K562 (cell line): ENCODE results near the gene MLH1. TPM values are rescaled to one million over a fixed set of nuclear protein-coding genes. Genes with fewer than 3 reads are reported as not detected.
A peak's percentile ranks its signal among the peaks of the same experiment; 100 is the strongest.

ENCODE experiments used
- ATF3 ChIP-seq, 2 experiments: fragments of 450-650 bp in 1 of 2; sonication (generic) in 1 of 2; formaldehyde crosslinking in 1 of 2; IDR thresholded peaks in 1 of 2; conservative IDR thresholded peaks in 1 of 2; 2 replicates each; pipeline versions ENCODE4 v1.6.1 to v1.8.1; 2016 to 2023; ENCODE audit warnings: mild to moderate bottlenecking in 2 of 2, moderate library complexity in 2 of 2, inconsistent platforms in 1 of 2, missing genetic modification reagents in 1 of 2
- BRF1 ChIP-seq: IDR thresholded peaks from 3 replicates; pipeline ENCODE4 v1.6.1; 2011; ENCODE audit warnings: borderline replicate concordance, mild to moderate bottlenecking; ENCODE audit not compliant: insufficient read length; ENCODE audit errors: extremely low read depth
- DNMT1 ChIP-seq: fragments of 450-650 bp; IDR thresholded peaks from 2 replicates; pipeline ENCODE4 v1.6.1; 2016; ENCODE audit warnings: antibody characterized with exemption, mild to moderate bottlenecking
- EP300 ChIP-seq: IDR thresholded peaks from 2 replicates; pipeline ENCODE4 v1.6.1; 2012; ENCODE audit warnings: low read length, improper control_type of control experiment
- HMBOX1 ChIP-seq: sonication (generic); IDR thresholded peaks from 2 replicates; pipeline ENCODE4 v1.6.1; 2016
- MNT ChIP-seq, 2 experiments: fragments of 450-650 bp; conservative IDR thresholded peaks; 2 replicates each; pipeline ENCODE4 v1.6.1; 2017; ENCODE audit warnings: mild to moderate bottlenecking in 2 of 2, moderate library complexity in 2 of 2
- NR1H2 ChIP-seq: sonication (generic); formaldehyde crosslinking; IDR thresholded peaks from 2 replicates; pipeline ENCODE4 v1.4.0; 2020; ENCODE audit warnings: mild to moderate bottlenecking, missing genetic modification reagents
- PHB ChIP-seq: fragments of 250-450 bp; sonication (Bioruptor Pico); IDR thresholded peaks from 2 replicates; pipeline ENCODE4 v1.5.0; 2021
- POLR2AphosphoS2 ChIP-seq: IDR thresholded peaks from 2 replicates; pipeline ENCODE4 v1.6.1; 2012; ENCODE audit warnings: low read length, improper control_type of control experiment
- RBBP5 ChIP-seq: fragments of 200-600 bp; sonication (generic); IDR thresholded peaks from 2 replicates; pipeline ENCODE4 v1.6.1; 2012; ENCODE audit warnings: borderline replicate concordance, mild to moderate bottlenecking, low read length, control low read depth, inconsistent platforms; ENCODE audit not compliant: insufficient read depth, poor library complexity, severe bottlenecking
- RBM34 ChIP-seq: fragments of 200-400 bp; formaldehyde crosslinking; IDR thresholded peaks from 2 replicates; pipeline ENCODE4 v1.6.1; 2018; ENCODE audit warnings: low read length, borderline replicate concordance; ENCODE audit not compliant: insufficient read depth
- SP2 ChIP-seq: IDR thresholded peaks from 2 replicates; pipeline ENCODE4 v1.6.1; 2011; ENCODE audit warnings: mild to moderate bottlenecking, low read depth, low read length, moderate library complexity; ENCODE audit not compliant: poor library complexity, severe bottlenecking; ENCODE audit errors: extremely low read depth
- SRF ChIP-seq, 2 experiments: fragments of 250-450, 450-650 bp in 1 of 2; sonication (Bioruptor Pico) in 1 of 2; sonication (generic) in 1 of 2; formaldehyde crosslinking; IDR thresholded peaks; 2 replicates each; pipeline versions ENCODE4 v1.5.0 to v1.5.1; 2020 to 2022; ENCODE audit warnings: mild to moderate bottlenecking in 1 of 2, missing genetic modification reagents in 1 of 2
- SRSF1 ChIP-seq: fragments of 200-400 bp; formaldehyde crosslinking; IDR thresholded peaks from 2 replicates; pipeline ENCODE4 v1.6.1; 2017; ENCODE audit warnings: mild to moderate bottlenecking, low read depth, low read length, moderate library complexity
- THRAP3 ChIP-seq: fragments of 450-650 bp; IDR thresholded peaks from 2 replicates; pipeline ENCODE4 v1.6.1; 2016; ENCODE audit warnings: mild to moderate bottlenecking, inconsistent platforms, borderline replicate concordance
- USF1 ChIP-seq: sonication (generic); formaldehyde crosslinking; IDR thresholded peaks from 2 replicates; pipeline ENCODE4 v1.9.0; 2022; ENCODE audit warnings: mild to moderate bottlenecking, missing genetic modification reagents
- ZNF12 ChIP-seq: sonication (generic); formaldehyde crosslinking; IDR thresholded peaks from 2 replicates; pipeline ENCODE4 v1.4.0; 2020; ENCODE audit warnings: mild to moderate bottlenecking, missing genetic modification reagents
- ZNF24 ChIP-seq: fragments of 450-650 bp; IDR thresholded peaks from 2 replicates; pipeline ENCODE4 v1.6.1; 2016
- ZNF263 ChIP-seq: sonication (generic); formaldehyde crosslinking; IDR thresholded peaks from 2 replicates; pipeline ENCODE4 v1.8.0; 2022; ENCODE audit warnings: mild to moderate bottlenecking, missing genetic modification reagents, borderline replicate concordance
- ZNF639 ChIP-seq, 2 experiments: fragments of 200-800 bp in 1 of 2; sonication (Bioruptor generic) in 1 of 2; sonication (generic) in 1 of 2; formaldehyde crosslinking in 1 of 2; IDR thresholded peaks in 1 of 2; conservative IDR thresholded peaks in 1 of 2; 2 replicates each; pipeline versions ENCODE4 v1.5.0 to v1.6.1; 2016 to 2020; ENCODE audit warnings: missing compliant biosample characterization in 1 of 2, missing genetic modification characterization in 1 of 2, missing genetic modification reagents in 1 of 2
- polyA plus RNA-seq, 8 experiments: library from polyadenylated mRNA; depleted of rRNA in 4 of 8; stranded (reverse) in 5 of 8; unstranded in 3 of 8; fragments of >200 nt; fragmentation: Nextera tagmentation in 2 of 8; fragmentation: Illumina TruSeq in 1 of 8; extraction: Ambion mirVana in 2 of 8; extraction: Trizol in 1 of 8; gene quantifications; 2 replicates each; pipeline versions ENCODE4 v1.2.1 to v1.2.3, GENCODE V29; 2011 to 2014; ENCODE audit warnings: inconsistent platforms in 1 of 8, missing spikeins in 1 of 8
- total RNA-seq, 7 experiments: library from RNA; depleted of rRNA in 6 of 7; stranded (reverse); fragments of >200 nt in 6 of 7; fragmentation: Illumina TruSeq in 2 of 7; extraction: Trizol in 2 of 7; gene quantifications; 2 replicates each; pipeline versions ENCODE4 v1.2.1 to v1.2.3, GENCODE V29; 2011 to 2021; ENCODE audit warnings: low replicate concordance in 1 of 7

MLH1 gene
- total and polyA plus RNA-seq, 9 of the 15 experiments (the other 6 are each of a cell fraction or from before 2014, with no cell fraction given) = 76.4 to 155 (median 117) TPM

- TF ChIP-seq HMBOX1 (peak; percentile 96), ATF3 (IDR thresholded peaks at IDR 0.05) (peak; percentile 90), ATF3 (CRISPR knock-in tag; conservative IDR thresholded peaks at IDR 0.05) (peak; percentile 93), NR1H2 (CRISPR knock-in tag) (no peak), DNMT1 (no peak), USF1 (CRISPR knock-in tag) (no peak), EP300 (peak; percentile 84), BRF1 (no peak), THRAP3 (no peak), SRF (CRISPR knock-in tag; IDR thresholded peaks at IDR 0.05) (no peak; a peak in 1 of 4 replicates), MNT (conservative IDR thresholded peaks at IDR 0.05) (peak in 1 of 2 experiments; percentile 68; a peak in 1 of 4 replicates), SP2 (no peak), SRSF1 (no peak), RBM34 (no peak), ZNF639 (CRISPR knock-in tag; conservative IDR thresholded peaks at IDR 0.05 in 1 of 2, IDR thresholded peaks at IDR 0.05 in 1 of 2) (peak in 1 of 2 experiments; percentile 85; a peak in 2 of 4 replicates), ZNF24 (peak; percentile 57; the same call in 1 of the 2 replicates), POLR2AphosphoS2 (0 out of 2 replicates have a peak, but pooled peaks have one; percentile 41), ZNF263 (CRISPR knock-in tag) (peak; percentile 65; the same call in 1 of the 2 replicates), RBBP5 (peak; percentile 75), PHB (no peak), ZNF12 (CRISPR knock-in tag) (no peak)
Observed at GRCh38 chr3:36969540-36970432, 23.5 kb upstream of the MLH1 start (continued).
